Neural cell (in vitro differentiated cells): Measurements from ENCODE around the gene ZCCHC17.

ENCODE experiments used
- CTCF ChIP-seq: fragments of 450-650 bp; IDR thresholded peaks from 2 replicates; pipeline ENCODE4 v1.5.1; 2014; ENCODE audit warnings: antibody characterized with exemption, mild to moderate bottlenecking, moderate library complexity; ENCODE audit not compliant: poor library complexity, severe bottlenecking
- POLR2AphosphoS5 ChIP-seq: IDR thresholded peaks from 2 replicates; pipeline ENCODE4 v1.6.1; 2012
- RAD21 ChIP-seq: fragments of 450-650 bp; conservative IDR thresholded peaks from 2 replicates; pipeline ENCODE4 v1.6.1; 2014; ENCODE audit warnings: antibody characterized with exemption, mild to moderate bottlenecking, moderate library complexity

GRCh38 chr1:31348449-31348848 is 51.6 kb downstream of the ZCCHC17 start:
- TF ChIP-seq CTCF (no peak), POLR2AphosphoS5 (no peak), RAD21 (no peak)
